ENCODE results near the gene EXOC3.
A peak's percentile ranks its signal among the peaks of the same experiment; 100 is the strongest.

EXOC3 gene

DNA sequence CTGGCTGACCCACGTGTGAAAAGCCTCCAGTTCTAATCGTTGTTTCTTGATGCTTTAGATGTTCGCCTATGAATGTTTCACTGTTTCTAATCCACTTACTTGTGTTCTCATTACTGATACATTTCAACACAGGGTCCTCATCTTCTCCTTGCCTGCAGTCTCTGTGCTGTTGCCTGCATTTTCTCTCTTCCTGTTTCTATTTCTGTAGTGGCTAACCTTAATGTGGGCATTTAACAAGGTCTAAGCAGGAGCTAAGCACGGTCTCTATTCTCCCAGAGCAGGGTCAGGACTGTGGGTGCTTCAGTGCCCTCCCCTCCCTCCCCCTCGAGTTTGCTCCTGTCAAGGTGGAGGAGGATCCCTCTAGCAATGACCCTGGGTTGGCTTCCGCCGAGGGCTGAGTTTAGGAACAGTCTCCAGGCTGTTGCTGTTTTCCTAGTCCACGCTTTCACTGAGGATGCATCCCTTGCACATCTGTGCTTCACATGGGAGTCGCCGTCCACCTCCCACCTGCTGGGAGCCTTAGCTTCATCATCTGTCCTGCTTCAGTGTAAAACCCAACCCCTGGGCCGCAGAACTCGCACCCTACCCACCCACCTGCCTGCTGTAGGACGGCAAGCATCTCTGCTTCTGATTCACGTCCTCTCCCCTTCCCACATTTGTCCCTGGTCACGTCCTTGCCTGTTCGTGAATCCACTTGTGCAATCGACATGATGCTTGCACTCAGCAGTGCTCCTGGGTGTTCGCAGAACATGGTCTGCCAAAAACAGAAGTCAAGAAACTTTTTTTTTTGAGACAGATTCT, 2.4 kb upstream of the EXOC3 start:
- no peak for DNase-seq

DNA sequence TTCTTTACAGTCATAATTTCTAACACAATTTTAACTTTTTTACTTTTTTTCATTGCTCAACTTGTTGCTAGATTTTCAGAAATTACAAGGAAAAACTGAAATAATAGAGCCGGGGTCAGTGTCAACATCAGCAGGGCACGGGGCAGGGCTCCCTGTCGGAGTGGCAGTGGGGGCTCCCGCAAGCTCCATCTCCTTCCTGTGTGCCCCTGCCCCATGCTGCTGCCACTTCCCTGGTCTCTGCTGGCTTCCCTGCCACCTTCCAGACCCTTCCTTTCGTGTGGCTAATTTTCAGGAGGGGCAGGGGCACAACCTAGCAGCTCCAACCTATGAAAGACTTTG, 1.0 kb upstream of the EXOC3 start:
- no peak for DNase-seq

DNA sequence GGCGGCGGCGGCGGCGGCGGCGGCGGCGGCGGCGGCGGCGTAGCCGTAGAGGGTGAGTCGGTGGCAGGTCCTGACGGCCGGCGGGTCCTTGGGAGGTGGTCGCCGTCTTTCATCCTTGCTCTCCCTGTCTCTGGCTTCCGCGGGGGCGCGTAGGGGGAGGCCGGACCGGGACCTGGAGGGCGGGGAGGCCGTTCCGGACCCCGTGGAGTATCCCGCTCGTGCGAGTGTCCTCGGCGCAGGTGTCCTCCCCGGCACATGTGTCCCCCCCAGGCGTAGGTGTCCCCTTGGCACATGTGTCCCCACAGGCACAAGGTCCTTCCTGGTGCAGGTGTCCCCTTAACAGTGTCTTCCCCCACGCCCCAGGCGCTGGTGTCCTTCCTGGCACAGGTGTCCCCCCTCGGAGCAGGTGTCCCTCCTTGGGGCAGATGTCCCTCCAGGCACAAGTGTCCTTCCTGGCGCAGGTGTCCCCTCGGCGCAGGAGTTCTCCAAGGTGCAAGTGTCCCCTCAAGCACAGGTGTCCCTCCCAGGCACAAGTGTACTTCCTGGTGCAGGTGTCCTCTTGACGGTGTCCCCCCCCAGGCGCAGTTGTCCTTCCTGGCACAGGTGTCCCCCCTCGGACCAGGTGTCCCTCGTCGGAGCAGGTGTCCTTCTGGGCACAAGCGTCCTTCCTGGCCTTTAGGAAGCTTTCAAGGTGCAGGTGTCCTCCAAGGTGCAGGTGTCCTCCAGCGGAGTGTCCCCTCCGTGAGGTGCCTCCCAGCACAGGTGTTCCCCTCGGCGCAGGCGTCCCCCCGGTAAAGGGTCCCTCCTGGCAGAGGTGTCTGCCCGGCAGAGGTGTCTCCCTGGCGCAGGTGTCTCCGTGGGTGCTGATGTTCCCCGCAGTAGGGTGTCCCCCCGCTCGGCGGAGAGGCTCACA, 519 bp downstream of the EXOC3 start:
- no peak for DNase-seq

DNA sequence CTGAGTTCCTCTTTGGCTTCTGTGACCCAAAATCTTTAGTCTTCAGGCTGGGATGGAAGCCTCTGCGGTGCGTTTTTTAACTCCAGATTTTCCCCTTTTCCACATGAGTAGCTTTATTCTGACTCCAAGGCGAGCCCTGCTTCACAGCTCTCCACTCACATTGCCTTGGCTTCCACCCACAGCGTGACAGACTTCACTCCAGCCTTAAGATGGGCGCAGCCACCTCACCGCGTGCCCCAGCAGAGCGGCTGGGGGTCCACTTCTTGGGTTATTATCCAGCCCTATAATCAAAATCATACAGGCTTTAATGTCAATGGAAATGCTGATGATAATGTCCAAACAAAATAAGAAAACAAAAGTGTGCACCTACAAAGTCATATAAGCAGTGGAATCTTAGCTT, 1.2 kb downstream of the EXOC3 start:
- no peak for DNase-seq

DNA sequence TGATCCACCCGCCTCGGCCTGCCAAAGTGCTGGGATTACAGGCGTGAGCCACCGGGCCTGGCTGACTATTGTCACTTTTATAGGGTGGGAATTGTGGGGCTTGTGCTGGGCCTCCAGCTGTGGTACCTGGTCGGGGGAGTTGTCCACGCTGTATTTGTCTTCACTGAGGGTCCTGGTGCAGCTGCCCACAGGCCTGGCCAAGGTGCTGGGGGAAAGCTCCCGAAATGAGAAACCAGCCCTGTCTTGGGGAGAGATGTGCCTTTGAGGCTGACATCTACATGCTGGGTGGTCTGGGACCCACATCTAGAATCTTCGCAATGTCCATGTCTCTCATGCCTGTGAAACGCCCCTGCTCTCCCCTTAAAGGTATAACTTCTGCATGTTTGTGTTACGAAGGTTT, 2.6 kb downstream of the EXOC3 start:
- no peak for DNase-seq

DNA sequence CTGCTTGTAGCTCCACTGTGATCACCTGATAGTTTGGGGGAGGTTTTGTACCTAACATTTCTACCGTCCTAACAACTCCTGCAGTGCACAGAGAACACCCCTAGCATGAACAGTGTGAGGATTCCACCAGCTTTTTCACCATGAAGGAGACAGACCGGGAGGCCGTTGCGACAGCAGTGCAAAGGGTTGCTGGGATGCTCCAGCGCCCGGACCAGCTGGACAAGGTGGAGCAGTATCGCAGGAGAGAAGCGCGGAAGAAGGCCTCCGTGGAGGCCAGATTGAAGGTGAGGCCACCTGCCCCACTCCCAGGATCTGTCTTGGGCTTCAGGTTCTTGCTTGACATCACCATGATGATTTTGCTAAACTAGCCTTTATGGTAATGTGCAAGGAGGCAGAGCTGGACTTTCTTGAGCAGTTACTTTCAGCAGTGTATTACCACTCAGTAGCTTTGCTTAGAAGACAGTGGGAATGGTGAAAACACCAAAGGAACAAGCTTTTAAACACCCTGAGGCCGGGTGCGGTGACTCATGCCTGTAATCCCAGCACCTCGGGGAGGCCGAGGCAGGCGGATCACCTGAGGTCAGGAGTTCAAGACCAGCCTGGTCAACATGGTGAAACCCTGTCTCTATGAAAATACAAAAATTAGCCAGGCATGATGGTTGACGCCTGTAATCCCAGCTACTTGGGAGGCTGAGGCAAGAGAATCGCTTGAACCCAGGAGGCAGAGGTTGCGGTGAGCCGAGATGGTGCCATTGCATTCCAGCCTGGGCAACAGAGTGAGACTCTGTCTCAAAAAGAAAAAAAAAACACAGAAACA, 3.3 kb downstream of the EXOC3 start:
- no peak for DNase-seq

DNA sequence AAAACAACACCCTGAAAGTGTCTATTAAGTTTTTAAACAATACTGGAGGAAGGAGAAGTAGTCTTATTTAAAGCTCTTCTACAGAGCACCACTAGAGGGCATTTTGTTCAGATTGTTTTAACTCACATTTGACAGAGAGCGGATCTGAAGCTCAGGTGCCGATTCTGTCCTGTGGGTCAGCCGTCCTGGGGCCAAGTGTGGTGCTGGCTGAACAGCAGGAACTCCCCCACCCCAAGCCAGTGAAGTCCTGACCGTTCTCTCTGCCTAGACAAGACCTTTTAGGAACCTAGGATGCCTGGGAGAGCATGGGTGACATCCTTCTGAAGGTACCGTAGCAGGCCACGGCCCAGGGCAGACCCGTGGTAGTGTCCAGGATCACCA, 3.9 kb downstream of the EXOC3 start:
- DNase-seq: peak; percentile 16

DNA sequence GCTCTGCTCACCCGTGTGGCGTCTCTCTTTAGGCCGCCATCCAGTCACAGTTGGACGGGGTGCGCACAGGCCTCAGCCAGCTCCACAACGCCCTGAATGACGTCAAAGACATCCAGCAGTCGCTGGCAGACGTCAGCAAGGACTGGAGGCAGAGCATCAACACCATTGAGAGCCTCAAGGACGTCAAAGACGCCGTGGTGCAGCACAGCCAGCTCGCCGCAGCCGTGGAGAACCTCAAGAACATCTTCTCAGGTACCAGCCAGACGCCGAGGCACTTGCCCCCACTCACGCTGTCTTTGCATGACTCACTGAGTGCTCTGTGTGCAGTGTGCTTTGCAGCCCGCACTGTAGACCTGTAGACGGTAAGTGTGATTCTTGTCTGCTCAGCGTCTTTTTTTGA, 4.5 kb downstream of the EXOC3 start:
- DNase-seq: no peak

DNA sequence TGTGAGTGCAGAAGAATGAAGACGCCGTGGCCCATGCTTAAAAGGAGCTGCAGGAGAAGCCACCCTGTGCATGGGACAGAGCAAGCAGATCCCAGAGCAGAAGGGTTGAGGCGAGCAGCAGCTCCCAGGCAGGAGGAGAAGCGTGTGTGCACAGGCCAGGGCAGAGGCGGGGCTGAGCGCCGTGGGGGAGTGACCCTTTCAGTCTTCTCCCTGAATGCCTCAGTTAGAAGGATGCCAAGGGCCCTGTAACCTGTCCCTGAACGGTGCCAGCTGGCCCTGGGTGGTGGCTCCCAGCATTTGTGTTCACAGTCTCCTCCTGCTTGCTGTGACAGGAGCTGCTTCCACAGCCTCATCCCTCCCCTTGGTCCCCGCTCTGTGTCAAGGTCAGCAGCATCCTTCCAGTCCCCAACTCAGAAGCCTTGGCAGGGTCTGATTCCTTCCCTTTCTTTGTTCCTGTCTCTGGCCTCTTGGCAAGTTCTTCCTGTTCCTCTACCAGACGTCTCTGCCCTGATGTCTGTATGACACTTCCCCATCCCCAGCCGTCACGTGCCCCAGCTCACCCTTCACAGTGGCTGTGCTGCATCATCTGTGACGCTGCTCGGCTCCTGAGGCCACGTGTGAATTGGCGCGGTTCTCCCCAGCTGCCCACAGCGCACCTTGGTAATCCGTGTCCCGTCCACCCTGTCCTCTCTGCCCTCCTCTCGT, 5.2 kb downstream of the EXOC3 start:
- no peak for DNase-seq

DNA sequence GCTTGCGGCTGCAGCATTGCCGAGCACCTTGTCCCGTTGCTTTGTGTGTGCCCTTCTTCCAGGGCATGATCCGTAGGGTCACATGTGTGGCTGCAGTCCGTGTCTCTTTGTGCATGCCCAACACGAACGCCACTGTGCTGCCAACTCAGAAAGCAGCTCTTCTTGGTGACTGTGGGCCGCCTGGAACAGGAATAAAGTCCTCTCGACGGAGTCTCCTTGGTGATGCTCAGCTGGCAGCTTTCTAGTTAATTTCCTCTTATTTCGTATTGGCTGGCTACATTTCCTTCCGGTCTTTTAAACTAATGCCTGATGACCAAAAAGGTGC, 5.8 kb downstream of the EXOC3 start:
- DNase-seq: no peak

DNA sequence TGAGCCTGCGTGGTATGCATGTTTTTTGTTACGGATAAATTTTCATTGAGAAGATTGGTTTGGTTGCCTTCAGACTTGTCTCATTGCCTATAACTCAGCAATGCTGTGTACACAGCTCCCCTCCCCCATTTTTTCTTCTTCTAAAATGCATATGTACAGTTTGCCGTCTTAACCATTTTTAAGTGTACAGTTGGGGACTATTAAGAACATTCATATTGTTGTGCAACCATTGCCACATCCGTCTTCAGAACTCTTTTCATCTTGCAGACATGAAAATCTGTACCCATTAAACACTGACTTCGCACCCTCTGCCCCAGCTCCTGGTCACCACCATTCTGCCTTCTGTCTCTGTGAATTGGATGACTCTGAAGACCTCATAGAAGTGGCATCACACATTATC, 6.2 kb downstream of the EXOC3 start:
- DNase-seq: no peak

DNA sequence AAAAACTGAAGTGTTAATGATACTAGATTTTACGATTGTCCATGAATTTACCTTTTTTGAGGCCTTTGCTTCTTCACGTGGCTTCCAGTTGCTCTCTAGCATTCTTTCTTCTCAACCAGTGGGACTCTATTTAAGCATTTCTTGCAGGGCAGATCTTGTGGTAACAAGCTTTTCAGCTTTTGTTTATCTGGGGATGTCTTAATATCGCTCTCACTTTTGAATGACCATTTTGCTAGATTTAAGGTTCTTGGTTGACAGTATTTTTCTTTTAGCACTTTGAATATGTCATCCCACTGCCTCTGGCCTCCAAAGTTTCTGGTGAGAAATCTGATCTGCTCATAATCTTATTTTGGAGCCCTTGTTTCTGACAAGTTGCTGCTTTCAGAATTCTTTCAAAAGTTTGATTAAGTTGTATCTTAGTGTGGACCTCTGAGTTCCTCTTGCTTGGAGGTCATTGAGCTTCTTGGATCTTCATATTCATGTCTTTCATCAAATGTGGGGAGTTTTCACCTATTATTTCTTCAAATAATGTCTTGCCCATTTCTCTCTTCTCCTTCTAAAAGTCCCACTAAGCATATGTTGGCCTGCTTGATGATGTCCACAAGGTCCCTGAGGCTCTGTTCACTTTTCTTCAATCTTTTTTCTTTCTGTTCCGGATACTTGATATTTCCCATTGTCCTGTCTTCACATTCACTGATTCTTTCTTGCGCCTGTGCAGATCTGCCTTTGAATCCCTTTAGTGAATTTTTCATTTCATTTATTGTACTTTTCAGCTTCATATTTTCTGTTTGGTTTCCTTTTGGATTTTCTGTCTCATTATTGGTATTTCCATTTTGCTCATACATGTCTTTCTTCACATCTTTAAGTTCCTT, 8.8 kb downstream of the EXOC3 start:
- DNase-seq: no peak

DNA sequence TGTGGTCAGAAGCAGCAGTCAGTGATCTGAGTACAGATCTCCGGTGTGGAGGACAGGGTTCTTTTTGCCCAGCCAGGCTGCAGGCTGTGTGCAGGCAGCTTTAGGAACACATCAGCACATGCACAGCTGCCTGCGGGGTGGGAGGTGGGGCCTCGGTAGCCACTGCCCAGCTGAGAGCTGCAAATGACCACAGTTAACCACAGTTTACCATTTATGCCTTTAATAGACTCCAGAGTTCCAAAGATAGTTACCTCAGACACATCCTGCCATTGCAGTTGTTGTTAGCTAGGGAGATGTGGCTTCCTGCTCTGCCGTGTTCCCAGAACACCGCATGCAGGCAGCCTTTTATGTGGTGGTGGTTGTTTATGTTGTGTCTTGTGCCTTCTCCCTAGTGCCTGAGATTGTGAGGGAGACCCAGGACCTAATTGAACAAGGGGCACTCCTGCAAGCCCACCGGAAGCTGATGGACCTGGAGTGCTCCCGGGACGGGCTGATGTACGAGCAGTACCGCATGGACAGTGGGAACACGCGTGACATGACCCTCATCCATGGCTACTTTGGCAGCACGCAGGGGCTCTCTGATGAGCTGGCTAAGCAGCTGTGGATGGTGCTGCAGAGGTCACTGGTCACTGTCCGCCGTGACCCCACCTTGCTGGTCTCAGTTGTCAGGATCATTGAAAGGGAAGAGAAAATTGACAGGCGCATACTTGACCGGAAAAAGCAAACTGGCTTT, 10.2 kb downstream of the EXOC3 start:
- DNase-seq: no peak

DNA sequence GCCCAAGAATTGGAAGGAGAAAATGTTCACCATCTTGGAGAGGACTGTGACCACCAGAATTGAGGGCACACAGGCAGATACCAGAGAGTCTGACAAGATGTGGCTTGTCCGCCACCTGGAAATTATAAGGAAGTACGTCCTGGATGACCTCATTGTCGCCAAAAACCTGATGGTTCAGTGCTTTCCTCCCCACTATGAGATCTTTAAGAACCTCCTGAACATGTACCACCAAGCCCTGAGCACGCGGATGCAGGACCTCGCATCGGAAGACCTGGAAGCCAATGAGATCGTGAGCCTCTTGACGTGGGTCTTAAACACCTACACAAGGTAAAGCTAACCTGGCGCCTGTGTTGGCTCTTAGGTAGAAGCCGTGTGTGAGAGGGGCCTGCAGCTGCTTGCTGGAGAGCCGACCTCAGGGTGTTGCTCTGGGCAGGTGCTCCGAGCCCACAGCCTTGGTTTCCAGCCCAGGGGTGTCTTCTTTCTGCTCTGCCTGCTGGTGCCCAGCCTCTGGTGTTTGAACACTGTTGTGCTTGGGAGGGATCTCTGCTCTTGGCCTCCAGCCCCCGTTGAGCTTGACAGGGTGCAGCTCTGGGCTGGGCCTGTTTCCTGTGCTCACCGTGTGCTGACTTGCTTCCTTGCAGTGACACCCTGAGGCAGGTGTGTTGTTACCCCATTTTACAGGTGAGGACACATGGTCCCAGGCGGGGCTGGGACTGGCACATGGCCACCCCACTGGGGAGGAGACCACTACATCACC, 10.9 kb downstream of the EXOC3 start:
- DNase-seq: no peak

DNA sequence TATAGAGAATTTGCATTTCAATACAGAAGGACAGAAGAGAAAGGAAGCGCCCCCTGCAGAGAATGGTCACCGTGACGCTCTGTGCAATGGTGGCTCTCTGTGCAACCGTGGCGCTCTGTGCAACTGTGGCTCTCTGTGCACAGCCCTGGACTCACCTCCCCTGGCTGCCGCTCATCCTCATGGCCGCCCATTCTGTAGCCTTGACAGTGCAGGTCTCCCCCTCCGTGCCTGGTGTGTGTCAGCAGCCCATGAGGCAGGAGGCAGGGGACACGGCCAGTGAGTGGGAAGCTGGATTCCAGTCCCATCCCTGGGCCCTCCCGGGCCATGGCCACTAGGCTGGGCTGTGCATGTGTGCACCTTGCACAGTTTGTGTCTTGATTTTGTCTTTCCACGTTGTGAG, 12.0 kb downstream of the EXOC3 start:
- no peak for DNase-seq

DNA sequence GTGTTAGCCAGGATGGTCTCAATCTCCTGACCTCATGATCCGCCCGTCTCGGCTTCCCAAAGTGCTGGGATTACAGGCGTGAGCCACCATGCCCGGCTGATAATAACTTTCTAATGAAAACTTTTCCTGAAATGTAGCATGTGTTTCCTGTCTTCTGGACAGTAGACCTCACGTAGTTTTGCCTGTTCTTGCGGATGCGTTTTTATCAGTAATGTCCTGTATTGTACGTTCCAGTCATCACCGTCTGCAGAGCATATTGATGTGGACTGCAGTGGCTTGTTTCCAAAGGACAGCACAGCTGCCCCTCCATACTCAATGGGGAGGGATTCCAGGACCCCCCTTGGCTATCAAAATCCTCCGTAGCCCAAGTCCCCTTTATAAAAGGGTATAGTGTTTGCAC, 12.8 kb downstream of the EXOC3 start:
- DNase-seq: no peak

DNA sequence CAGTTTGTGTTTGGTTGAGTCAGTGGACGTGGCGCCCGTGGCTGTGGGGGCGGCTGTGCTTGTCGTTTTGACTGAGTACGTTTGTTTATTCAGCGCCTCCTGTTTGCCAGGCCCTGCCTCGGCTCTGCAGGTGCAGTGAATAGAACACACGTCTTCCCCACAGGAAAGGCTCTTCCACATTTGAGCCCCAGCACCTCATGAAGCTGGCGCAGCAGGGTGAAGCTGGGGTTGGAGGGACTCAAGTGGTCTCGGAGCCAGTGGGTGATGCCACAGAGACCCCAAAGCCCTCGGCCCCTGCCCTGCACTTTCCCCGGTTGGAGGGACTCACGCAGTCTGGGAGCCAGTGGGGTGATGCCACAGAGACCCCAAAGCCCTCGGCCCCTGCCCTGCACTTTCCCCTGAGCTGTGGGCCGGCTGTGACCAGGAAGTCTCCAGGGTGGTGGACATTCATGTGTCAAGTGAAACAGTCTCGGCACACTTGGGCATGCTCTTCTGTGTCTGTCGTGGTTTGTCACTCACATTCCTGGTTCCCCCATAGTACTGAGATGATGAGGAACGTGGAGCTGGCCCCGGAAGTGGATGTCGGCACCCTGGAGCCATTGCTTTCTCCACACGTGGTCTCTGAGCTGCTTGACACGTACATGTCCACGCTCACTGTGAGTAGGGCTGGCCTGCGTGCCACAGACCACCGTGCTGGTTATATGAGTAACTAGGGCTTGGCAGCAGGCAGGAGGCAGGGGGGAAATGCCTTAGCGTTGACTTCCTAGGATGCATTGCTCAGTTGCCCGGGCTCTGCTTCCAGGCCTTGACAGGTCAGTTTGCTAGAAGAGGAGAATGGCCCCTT, 13.6 kb downstream of the EXOC3 start:
- no peak for DNase-seq

DNA sequence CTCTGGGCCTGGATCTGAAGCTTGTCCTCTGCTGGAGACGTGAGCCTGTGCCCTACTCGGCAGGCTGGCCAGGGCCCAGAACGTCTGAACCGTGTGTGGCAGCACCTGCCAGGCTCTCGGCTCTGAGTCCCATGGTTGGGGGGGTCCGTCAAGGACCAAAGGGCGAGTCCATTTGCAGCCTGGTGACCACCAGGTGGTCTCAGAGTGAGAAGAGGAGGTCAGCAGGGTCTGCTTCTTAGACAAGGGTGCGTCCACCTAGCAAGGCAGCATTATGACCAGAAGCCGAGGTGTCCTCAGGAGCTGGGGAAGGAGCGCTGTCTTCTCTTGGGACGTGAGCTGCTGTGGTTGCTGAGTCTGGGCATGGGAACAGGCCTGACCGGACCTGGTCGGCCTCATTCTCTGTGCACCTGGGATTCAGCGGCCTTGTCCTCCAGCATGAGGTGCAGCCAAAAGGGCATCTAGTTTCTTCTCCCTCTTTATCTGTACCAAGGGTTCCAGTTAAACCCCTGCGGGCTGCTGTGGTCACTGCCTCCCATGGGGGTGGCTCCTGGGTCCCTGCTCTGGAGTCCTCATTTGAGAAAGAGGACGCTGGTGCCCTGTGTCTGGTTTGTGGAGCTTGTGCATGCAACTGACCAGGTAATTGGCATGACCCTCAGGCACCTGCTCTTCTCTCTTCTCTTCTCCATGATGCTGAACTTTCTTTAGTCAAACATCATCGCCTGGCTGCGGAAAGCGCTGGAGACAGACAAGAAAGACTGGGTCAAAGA, 14.4 kb downstream of the EXOC3 start:
- DNase-seq: no peak

Data from DMS79 treated with DMSO at 0.1 percent for 48 hours (cell line).